HuH-7.5 (cell line): ENCODE measurements around the gene PRH1.

Source experiments
- DNase-seq: peaks from one replicate; pipeline ENCODE4 v3.0.0; 2011; ENCODE audit warnings: low spot score

The PRH1 gene

GRCh38 chr12:10838461-10838860 is 45.6 kb downstream of the PRH1 start:
- DNase-seq: no peak
